Measurements from ENCODE around the gene THAP2. TPM values are rescaled to one million over a fixed set of nuclear protein-coding genes. Genes with fewer than 3 reads are reported as not detected.

The THAP2 gene
- total RNA-seq, 5 donors from 2014 or later (not counting 1 experiment from before 2014, with no cell fraction given), result 8.3 to 23.1 (median 8.6) TPM

- no CpG with 5 or more reads among the region's 2 CpGs for WGBS (ENCODE audit: insufficient coverage)
- Histone ChIP-seq H3K4me1 (ENCODE audit: control insufficient read depth in 1 of 2, extremely low read depth in 1 of 2, insufficient read depth in 2 of 2, low read length in 2 of 2) (peaks cover 0 to 3% of the 10 kb centered on the region in 2 experiments), H3K9me3 (no peaks in the 10 kb centered on the region), H3K4me3 (ENCODE audit: control insufficient read depth in 1 of 2, extremely low read depth in 1 of 2, low read length in 1 of 2) (no peak overlapping the region), H3K36me3 (ENCODE audit: control insufficient read depth in 2 of 2, extremely low read depth in 1 of 2, insufficient read depth in 1 of 2, low read length in 1 of 2) (peaks cover 16 to 30% of the 10 kb centered on the region in 2 donors), H3K27ac (ENCODE audit: low read length) (no peak overlapping the region), H3K27me3 (replicated peaks in 1 of 2; ENCODE audit: control insufficient read depth in 2 of 2, extremely low read depth in 1 of 2, insufficient read depth in 2 of 2, low read length in 1 of 2) (no peaks in the 10 kb centered on the region)
- no peak overlapping the region for H3K27ac Mint-ChIP-seq
- H3K4me3 Mint-ChIP-seq, result no peak overlapping the region
- ChIA-PET CTCF (interaction anchor here (0.6 to 1.0 kb wide), 4 partner anchors 44 to 159 kb away, joined by 3 to 8 read pairs (median 4); no protein-coding TSS in a partner anchor), POLR2A (no interaction called here)
- H3K9me3 Mint-ChIP-seq, result no peaks in the 10 kb centered on the region
- H3K4me1 Mint-ChIP-seq, result peaks cover 4 to 10% (median 4%) of the 10 kb centered on the region in 3 donors
- DNase-seq (no peak), ATAC-seq (replicated peaks in 1 of 4) (no peak)
- peaks cover 54% of the 10 kb centered on the region for H3K36me3 Mint-ChIP-seq
- H3K27me3 Mint-ChIP-seq, result no peaks in the 10 kb centered on the region
These were observed 39.1 kb downstream of the THAP2 start for GRCh38 chr12:71703206-71703605.

DNA sequence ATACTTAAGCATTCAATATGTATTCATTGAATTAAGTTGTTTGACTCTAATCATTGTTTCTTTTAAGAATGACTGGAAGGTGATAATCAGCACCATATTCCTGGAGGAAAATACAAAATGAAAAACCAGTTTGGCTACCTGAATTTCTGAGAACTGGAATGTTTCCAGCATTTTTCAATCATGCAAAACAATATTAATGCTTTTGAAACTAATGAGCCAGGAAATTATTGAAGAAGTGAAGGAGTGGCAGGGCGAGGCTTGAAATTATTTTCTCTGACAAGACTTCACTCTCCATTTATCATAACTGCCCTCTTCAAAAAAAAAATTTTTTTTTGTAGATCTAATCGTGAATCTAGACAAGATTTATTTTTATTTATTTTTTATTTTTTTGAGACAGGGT, 40.8 kb downstream of the THAP2 start:
- Mint-ChIP-seq H3K4me3 (no peak overlapping the region), H3K36me3 (peaks cover 51% of the 10 kb centered on the region), H3K9me3 (no peaks in the 10 kb centered on the region), H3K27ac (no peak overlapping the region), H3K27me3 (no peaks in the 10 kb centered on the region), H3K4me1 (peaks cover 5 to 12% (median 7%) of the 10 kb centered on the region in 3 donors)
- no CpG with 5 or more reads among the region's 2 CpGs for WGBS (ENCODE audit: insufficient coverage)
- ChIA-PET POLR2A (no interaction called here), CTCF (interaction anchor here in 1 of 2 donors (0.6 kb wide), 1 partner anchor 68 kb away, joined by 3 read pairs; no protein-coding TSS in a partner anchor)
- no peak for DNase-seq
- H3K9me3 ChIP-seq, result no peaks in the 10 kb centered on the region
- H3K27me3 ChIP-seq (replicated peaks in 1 of 2; ENCODE audit: control insufficient read depth in 2 of 2, extremely low read depth in 1 of 2, insufficient read depth in 2 of 2, low read length in 1 of 2), result no peaks in the 10 kb centered on the region
- H3K36me3 ChIP-seq (ENCODE audit: control insufficient read depth in 2 of 2, extremely low read depth in 1 of 2, insufficient read depth in 1 of 2, low read length in 1 of 2), result peaks cover 11 to 15% of the 10 kb centered on the region in 2 donors
- ATAC-seq (replicated peaks in 1 of 4), result no peak
- H3K4me3 ChIP-seq (ENCODE audit: control insufficient read depth in 1 of 2, extremely low read depth in 1 of 2, low read length in 1 of 2), result no peak overlapping the region
- H3K27ac ChIP-seq (ENCODE audit: low read length), result no peak overlapping the region
- H3K4me1 ChIP-seq (ENCODE audit: control insufficient read depth in 1 of 2, extremely low read depth in 1 of 2, insufficient read depth in 2 of 2, low read length in 2 of 2), result peaks cover 0 to 3% of the 10 kb centered on the region in 2 experiments

DNA sequence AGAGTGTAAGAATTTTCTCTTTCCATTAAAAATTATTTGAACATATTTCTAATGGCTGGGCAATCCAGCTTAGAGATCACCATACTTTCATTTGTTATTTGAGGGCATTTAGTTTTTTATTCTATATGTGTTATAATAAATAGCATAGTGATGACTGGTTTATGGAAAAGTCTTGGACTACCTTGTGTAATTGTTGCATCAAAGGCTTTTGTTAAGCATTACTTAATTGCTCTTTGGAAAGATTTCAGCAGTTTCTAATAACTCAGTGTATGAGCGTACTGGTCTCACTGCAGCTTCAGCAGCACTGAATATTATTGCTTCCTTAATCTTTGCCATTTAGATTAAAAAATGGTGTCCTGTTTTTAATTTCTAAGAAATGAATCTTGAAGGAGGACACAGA, 44.6 kb downstream of the THAP2 start:
- CTCF ChIA-PET, result interaction anchor here in 1 of 2 donors (0.6 kb wide), 1 partner anchor 223 kb away, joined by 3 read pairs; no protein-coding TSS in a partner anchor
- H3K4me3 Mint-ChIP-seq, result no peak overlapping the region

DNA sequence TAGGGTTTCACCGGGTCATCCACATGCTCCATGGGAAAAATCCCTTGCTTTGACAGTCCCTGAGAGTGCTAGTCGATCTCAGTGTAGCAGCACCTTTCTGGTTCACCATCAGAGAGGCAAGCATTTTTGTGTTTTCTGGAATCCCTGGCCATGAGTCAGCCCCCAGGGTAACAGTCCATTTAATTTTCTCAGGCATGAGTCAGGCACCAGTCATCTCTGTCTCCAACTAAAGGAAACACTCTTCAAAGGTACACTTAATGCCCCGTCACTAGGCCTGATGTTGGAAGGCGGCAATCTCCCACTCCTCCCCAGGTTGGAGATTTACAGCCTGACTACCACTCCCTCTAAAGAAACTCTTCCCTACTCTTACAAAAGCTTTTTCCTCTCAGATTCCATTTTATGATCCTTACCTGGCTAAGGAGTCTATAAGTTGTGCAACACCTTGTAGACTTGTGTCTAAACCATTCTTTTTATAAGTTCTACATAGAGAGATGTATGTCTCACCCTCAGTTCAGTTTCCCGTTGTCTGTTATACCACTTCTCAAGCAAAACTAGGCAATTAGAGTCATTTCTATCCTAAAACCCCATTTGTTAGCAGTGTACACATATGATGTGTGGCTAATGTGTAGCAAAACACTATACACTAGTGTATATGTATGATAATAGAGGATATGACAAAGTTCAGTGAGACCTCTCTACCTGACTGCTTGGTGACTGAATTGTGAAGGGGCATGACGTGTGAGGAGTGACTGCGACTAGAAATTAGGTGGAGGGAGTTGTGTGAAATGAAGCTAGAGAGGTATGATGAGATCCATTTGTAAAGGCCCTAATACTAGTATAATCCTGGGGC, 46.4 kb downstream of the THAP2 start:
- Histone ChIP-seq H3K27ac (ENCODE audit: low read length) (no peak overlapping the region), H3K27me3 (replicated peaks in 1 of 2; ENCODE audit: control insufficient read depth in 2 of 2, extremely low read depth in 1 of 2, insufficient read depth in 2 of 2, low read length in 1 of 2) (peaks cover 0 to 4% of the 10 kb centered on the region in 2 experiments), H3K4me1 (ENCODE audit: control insufficient read depth in 1 of 2, extremely low read depth in 1 of 2, insufficient read depth in 2 of 2, low read length in 2 of 2) (peaks cover 0 to 3% of the 10 kb centered on the region in 2 experiments), H3K4me3 (ENCODE audit: control insufficient read depth in 1 of 2, extremely low read depth in 1 of 2, low read length in 1 of 2) (no peak overlapping the region), H3K9me3 (peaks cover 4% of the 10 kb centered on the region), H3K36me3 (ENCODE audit: control insufficient read depth in 2 of 2, extremely low read depth in 1 of 2, insufficient read depth in 1 of 2, low read length in 1 of 2) (peaks cover 0 to 2% of the 10 kb centered on the region in 2 donors)
- CTCF ChIA-PET, result no interaction called here
- POLR2A ChIA-PET, result no interaction called here
- Mint-ChIP-seq H3K9me3 (peaks cover 18 to 33% (median 25%) of the 10 kb centered on the region in 3 donors), H3K27me3 (peaks cover 0 to 2% of the 10 kb centered on the region in 2 donors), H3K27ac (no peak overlapping the region), H3K4me3 (no peak overlapping the region), H3K36me3 (peaks cover 26% of the 10 kb centered on the region), H3K4me1 (peaks cover 5 to 12% (median 7%) of the 10 kb centered on the region in 3 donors)
- ATAC-seq (replicated peaks in 1 of 4), result no peak
- no peak for DNase-seq
- WGBS (ENCODE audit: insufficient coverage), result 89% methylated on average over 4 of the region's 7 CpGs

More for the DNA sequence above, 44.6 kb downstream of the THAP2 start:
- Histone ChIP-seq H3K27ac (ENCODE audit: low read length) (no peak overlapping the region), H3K4me3 (ENCODE audit: control insufficient read depth in 1 of 2, extremely low read depth in 1 of 2, low read length in 1 of 2) (no peak overlapping the region), H3K9me3 (peaks cover 2% of the 10 kb centered on the region), H3K27me3 (replicated peaks in 1 of 2; ENCODE audit: control insufficient read depth in 2 of 2, extremely low read depth in 1 of 2, insufficient read depth in 2 of 2, low read length in 1 of 2) (no peaks in the 10 kb centered on the region), H3K4me1 (ENCODE audit: control insufficient read depth in 1 of 2, extremely low read depth in 1 of 2, insufficient read depth in 2 of 2, low read length in 2 of 2) (peaks cover 0 to 3% of the 10 kb centered on the region in 2 experiments), H3K36me3 (ENCODE audit: control insufficient read depth in 2 of 2, extremely low read depth in 1 of 2, insufficient read depth in 1 of 2, low read length in 1 of 2) (peaks cover 0 to 6% of the 10 kb centered on the region in 2 donors)
- Mint-ChIP-seq H3K4me1 (peaks cover 5 to 12% (median 7%) of the 10 kb centered on the region in 3 donors), H3K9me3 (peaks cover 17 to 25% (median 20%) of the 10 kb centered on the region in 3 donors), H3K36me3 (peaks cover 36% of the 10 kb centered on the region), H3K27ac (no peak overlapping the region), H3K27me3 (peaks cover 0 to 2% of the 10 kb centered on the region in 2 donors)
- 100% methylated on average over 1 of the region's 1 CpG for WGBS (ENCODE audit: insufficient coverage)
- no peak for DNase-seq
- ATAC-seq (replicated peaks in 1 of 4), result no peak
- POLR2A ChIA-PET, result no interaction called here

GRCh38 chr12:71718611-71719010, 54.5 kb downstream of the THAP2 start:
- CTCF ChIA-PET, result interaction anchor here in 1 of 2 donors (0.5 kb wide), 1 partner anchor 1840 kb away, joined by 5 read pairs; no protein-coding TSS in a partner anchor
- POLR2A ChIA-PET, result no interaction called here

GRCh38 chr12:71719647-71720370, 55.7 kb downstream of the THAP2 start:
- ChIA-PET POLR2A (no interaction called here), CTCF (interaction anchor here in 1 of 2 donors (0.5 kb wide), 1 partner anchor 33 kb away, joined by 5 read pairs; no protein-coding TSS in a partner anchor)
- ATAC-seq (replicated peaks in 1 of 4), result no peak

More at GRCh38 chr12:71718611-71719010, 54.5 kb downstream of the THAP2 start:
- Histone ChIP-seq H3K9me3 (peaks cover 3% of the 10 kb centered on the region), H3K27ac (ENCODE audit: low read length) (no peak overlapping the region), H3K36me3 (ENCODE audit: control insufficient read depth in 2 of 2, extremely low read depth in 1 of 2, insufficient read depth in 1 of 2, low read length in 1 of 2) (no peaks in the 10 kb centered on the region), H3K27me3 (replicated peaks in 1 of 2; ENCODE audit: control insufficient read depth in 2 of 2, extremely low read depth in 1 of 2, insufficient read depth in 2 of 2, low read length in 1 of 2) (peaks cover 0 to 4% of the 10 kb centered on the region in 2 experiments), H3K4me3 (ENCODE audit: control insufficient read depth in 1 of 2, extremely low read depth in 1 of 2, low read length in 1 of 2) (no peak overlapping the region), H3K4me1 (ENCODE audit: control insufficient read depth in 1 of 2, extremely low read depth in 1 of 2, insufficient read depth in 2 of 2, low read length in 2 of 2) (no peaks in the 10 kb centered on the region)
- Mint-ChIP-seq H3K27ac (no peak overlapping the region), H3K27me3 (peaks cover 0 to 2% of the 10 kb centered on the region in 2 donors), H3K9me3 (peaks cover 10 to 16% (median 13%) of the 10 kb centered on the region in 3 donors), H3K4me1 (no peaks in the 10 kb centered on the region), H3K4me3 (no peak overlapping the region), H3K36me3 (no peaks in the 10 kb centered on the region)
- ATAC-seq (replicated peaks in 1 of 4) (no peak), DNase-seq (no peak)

More at GRCh38 chr12:71719647-71720370, 55.7 kb downstream of the THAP2 start:
- H3K27me3 ChIP-seq (replicated peaks in 1 of 2; ENCODE audit: control insufficient read depth in 2 of 2, extremely low read depth in 1 of 2, insufficient read depth in 2 of 2, low read length in 1 of 2), result no peaks in the 10 kb centered on the region
- Mint-ChIP-seq H3K27me3 (peaks cover 0 to 2% of the 10 kb centered on the region in 2 donors), H3K4me3 (no peak overlapping the region), H3K4me1 (no peaks in the 10 kb centered on the region), H3K9me3 (peaks cover 8 to 14% (median 10%) of the 10 kb centered on the region in 3 donors), H3K36me3 (no peaks in the 10 kb centered on the region), H3K27ac (no peak overlapping the region)
- no peaks in the 10 kb centered on the region for H3K36me3 ChIP-seq (ENCODE audit: control insufficient read depth in 2 of 2, extremely low read depth in 1 of 2, insufficient read depth in 1 of 2, low read length in 1 of 2)
- no peak overlapping the region for H3K4me3 ChIP-seq (ENCODE audit: control insufficient read depth in 1 of 2, extremely low read depth in 1 of 2, low read length in 1 of 2)
- 86% methylated on average over 3 of the region's 5 CpGs for WGBS (ENCODE audit: insufficient coverage)
- H3K27ac ChIP-seq (ENCODE audit: low read length), result no peak overlapping the region
- H3K9me3 ChIP-seq, result peaks cover 3% of the 10 kb centered on the region
- H3K4me1 ChIP-seq (ENCODE audit: control insufficient read depth in 1 of 2, extremely low read depth in 1 of 2, insufficient read depth in 2 of 2, low read length in 2 of 2), result no peaks in the 10 kb centered on the region
- DNase-seq, result no peak

All from T-cell (primary cell).